Brain microvascular endothelial cell (primary cell): ENCODE measurements around the gene ATP6V0E1.
"Not testable (repeated sequence)": the region's sequence is repeated elsewhere in the genome, so short reads cannot be mapped to it uniquely, and the experiment has no call there.

ENCODE experiments used
- DNase-seq: peaks from one replicate; pipeline ENCODE4 v3.0.0-alpha.2; 2020
- H3K27ac ChIP-seq: fragments of 250-450 bp; sonication (Bioruptor Pico); 2 replicates; pipeline ENCODE4 v1.5.1; 2020; ENCODE audit warnings: mild to moderate bottlenecking, moderate library complexity
- H3K27me3 ChIP-seq: fragments of 250-450 bp; sonication (Bioruptor Pico); replicated peaks from 2 replicates; pipeline ENCODE4 v1.5.1; 2020; ENCODE audit warnings: mild to moderate bottlenecking
- H3K36me3 ChIP-seq: fragments of 250-450 bp; sonication (Bioruptor Pico); replicated peaks from 2 replicates; pipeline ENCODE4 v1.5.1; 2020; ENCODE audit warnings: mild to moderate bottlenecking
- H3K4me3 ChIP-seq: 2 replicates; pipeline ENCODE4 v1.5.1; 2011; ENCODE audit warnings: low read depth, mild to moderate bottlenecking, control low read depth, low read length, moderate library complexity
- in situ Hi-C: cut with HindIII; loops from 2 replicates; pipeline ENCODE4 v1.10.0; 2017; ENCODE audit warnings: low sequenced_read_pairs, low pct_ligation_motif_present
- TF ChIP-seq, protein P1 (sequence below): IDR thresholded peaks from 2 replicates; pipeline ENCODE4 v1.5.1; 2011; ENCODE audit warnings: low read depth, mild to moderate bottlenecking, moderate library complexity, low read length, control low read depth, inconsistent platforms; ENCODE audit errors: missing control alignments

The ATP6V0E1 gene

DNA sequence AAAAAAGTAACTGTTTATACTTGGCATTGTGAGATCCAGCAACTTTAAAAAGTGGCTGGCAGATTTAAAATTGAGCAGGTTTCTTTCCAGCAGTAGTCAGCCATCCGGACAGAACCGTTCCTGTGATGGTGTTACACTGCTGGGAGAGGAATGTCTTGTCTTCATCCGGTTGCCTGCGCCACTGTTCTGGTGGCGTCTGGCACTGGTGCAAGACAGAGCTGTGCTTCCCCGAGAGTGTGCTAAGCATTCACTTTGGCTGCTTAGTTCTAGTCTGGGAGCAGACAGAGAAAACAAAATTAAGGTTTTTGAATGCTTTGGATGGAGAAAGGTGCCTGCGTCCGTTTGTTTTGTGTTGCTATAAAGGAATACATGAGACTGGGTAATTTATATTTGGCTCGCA, 37.1 kb downstream of the ATP6V0E1 start:
- no peak overlapping the region for H3K27ac ChIP-seq
- DNase-seq, result no peak
- TF ChIP-seq, protein P1, sequence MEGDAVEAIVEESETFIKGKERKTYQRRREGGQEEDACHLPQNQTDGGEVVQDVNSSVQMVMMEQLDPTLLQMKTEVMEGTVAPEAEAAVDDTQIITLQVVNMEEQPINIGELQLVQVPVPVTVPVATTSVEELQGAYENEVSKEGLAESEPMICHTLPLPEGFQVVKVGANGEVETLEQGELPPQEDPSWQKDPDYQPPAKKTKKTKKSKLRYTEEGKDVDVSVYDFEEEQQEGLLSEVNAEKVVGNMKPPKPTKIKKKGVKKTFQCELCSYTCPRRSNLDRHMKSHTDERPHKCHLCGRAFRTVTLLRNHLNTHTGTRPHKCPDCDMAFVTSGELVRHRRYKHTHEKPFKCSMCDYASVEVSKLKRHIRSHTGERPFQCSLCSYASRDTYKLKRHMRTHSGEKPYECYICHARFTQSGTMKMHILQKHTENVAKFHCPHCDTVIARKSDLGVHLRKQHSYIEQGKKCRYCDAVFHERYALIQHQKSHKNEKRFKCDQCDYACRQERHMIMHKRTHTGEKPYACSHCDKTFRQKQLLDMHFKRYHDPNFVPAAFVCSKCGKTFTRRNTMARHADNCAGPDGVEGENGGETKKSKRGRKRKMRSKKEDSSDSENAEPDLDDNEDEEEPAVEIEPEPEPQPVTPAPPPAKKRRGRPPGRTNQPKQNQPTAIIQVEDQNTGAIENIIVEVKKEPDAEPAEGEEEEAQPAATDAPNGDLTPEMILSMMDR, result no peak

DNA sequence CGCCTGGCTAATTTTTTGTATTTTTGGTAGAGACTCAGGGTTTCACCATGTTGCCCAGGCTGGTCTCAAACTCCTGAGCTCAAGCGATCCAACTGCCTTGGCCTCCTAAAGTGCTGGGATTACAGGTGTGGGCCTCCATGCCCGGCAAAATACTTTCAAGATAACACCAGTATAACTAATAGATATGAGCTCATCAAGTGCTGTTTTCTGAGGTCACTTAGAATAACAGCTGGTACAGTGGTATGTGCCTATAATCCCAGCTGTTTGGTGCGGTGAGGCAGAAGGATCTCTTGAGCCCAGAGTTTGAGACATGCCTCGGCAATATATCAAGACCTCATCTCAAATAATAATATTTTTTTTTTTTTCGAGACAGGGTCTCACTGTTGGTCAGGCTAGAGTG, 42.1 kb downstream of the ATP6V0E1 start:
- TF ChIP-seq, protein P1, result no peak
- Histone ChIP-seq H3K27ac (no peak overlapping the region), H3K4me3 (no peak overlapping the region), H3K27me3 (no peaks in the 10 kb centered on the region), H3K36me3 (peaks cover 9% of the 10 kb centered on the region)
- in situ Hi-C loops, result no loop called here
- no peak for DNase-seq

More for the DNA sequence above, 37.1 kb downstream of the ATP6V0E1 start:
- Histone ChIP-seq H3K36me3 (peaks cover 13% of the 10 kb centered on the region), H3K4me3 (no peak overlapping the region), H3K27me3 (no peaks in the 10 kb centered on the region)
- in situ Hi-C loops, result no loop called here

DNA sequence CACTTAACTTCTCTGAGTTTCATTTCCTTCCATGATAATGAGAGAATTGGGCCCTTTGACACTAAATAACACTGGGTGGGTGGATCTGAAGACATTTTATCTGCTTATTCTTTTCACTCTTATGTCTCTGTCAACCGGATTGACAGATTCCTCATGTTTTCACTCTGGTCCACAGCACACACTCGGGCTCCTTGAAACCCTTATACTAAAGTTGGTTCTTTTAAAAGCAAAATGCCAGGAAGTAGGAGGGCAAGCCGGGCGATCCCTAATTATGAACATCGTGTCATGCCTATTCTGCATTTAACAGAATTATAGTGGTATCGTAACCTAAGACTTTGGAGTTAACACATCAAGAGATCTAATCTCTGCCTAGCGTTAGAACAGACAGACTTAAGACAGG, 44.3 kb downstream of the ATP6V0E1 start:
- DNase-seq, result no peak

DNA sequence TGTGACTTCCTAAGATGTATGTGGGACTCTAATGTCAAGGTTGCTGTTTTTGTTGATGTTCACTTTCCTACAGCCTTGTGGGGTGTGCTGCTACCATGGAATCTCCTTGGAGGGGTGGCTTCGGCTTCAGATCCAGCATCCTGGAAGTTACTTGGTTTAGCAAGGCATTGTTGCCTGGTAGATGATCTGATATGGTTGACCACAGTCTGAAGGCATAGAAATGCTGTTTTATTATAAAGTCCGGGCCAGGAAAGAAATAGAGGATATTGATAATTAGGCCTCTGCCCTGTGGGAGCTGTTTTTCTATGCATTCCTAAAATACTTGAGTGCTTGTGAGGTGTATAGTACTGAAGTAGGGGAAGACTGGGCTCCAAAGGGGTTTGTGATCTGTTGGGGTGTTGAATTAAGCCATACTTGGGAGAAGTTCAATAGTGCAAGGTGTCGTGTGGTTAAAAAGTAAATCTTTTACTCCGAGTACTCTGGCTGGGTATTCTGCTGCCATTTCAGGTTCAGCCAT, 45.3 kb downstream of the ATP6V0E1 start:
- Histone ChIP-seq H3K4me3 (no peak overlapping the region), H3K27ac (no peak overlapping the region), H3K36me3 (no peaks in the 10 kb centered on the region), H3K27me3 (no peaks in the 10 kb centered on the region)
- in situ Hi-C loops, result no loop called here
- TF ChIP-seq, protein P1, result no peak
- no peak for DNase-seq

More for the DNA sequence above, 44.3 kb downstream of the ATP6V0E1 start:
- Histone ChIP-seq H3K27me3 (no peaks in the 10 kb centered on the region), H3K27ac (no peak overlapping the region), H3K4me3 (no peak overlapping the region), H3K36me3 (no peaks in the 10 kb centered on the region)
- TF ChIP-seq, protein P1, result no peak
- in situ Hi-C loops, result no loop called here

DNA sequence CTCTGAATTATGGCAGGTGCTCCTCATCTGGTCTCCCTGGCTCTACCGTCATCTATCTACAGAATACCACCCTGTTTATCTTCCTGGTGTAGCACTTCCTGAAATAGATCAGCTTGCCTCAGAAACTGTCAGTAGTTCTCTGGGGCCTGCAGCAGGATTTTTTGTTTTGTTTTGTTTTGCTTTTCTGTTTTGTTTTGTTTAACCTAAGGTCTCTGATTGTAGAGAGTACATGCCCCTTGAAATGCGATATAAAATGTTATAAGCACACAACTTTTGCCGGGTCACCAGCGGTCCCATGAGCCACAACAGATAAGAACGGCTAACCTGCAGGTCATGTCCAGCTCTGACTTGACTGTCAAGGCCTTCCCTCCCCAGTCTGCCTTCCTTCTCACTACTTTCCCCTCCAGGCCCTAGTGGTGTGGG, 45.9 kb downstream of the ATP6V0E1 start:
- TF ChIP-seq, protein P1, result no peak
- in situ Hi-C loops, result no loop called here
- H3K36me3 ChIP-seq, result peaks cover 3% of the 10 kb centered on the region
- H3K27ac ChIP-seq, result no peak overlapping the region
- no peak for DNase-seq
- no peak overlapping the region for H3K4me3 ChIP-seq
- no peaks in the 10 kb centered on the region for H3K27me3 ChIP-seq

DNA sequence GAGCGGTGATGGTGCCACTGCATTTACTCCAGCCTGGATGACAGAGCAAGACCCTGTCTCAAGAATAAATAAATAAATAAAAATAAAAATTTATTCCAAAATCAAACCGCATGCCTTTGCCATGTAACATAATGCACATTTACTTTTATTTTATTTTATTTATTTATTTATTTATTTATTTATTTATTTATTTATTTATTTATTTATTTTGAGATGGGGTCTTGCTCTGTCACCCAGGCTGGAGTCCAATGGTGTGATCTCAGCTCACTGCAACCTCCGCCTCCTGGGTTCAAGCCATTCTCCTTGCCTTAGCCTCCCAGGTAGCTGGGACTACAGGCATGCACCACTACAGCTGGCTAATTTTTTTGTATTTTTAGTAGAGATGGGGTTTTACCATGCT, 48.5 kb downstream of the ATP6V0E1 start:
- peaks cover 11% of the 10 kb centered on the region for H3K36me3 ChIP-seq
- H3K4me3 ChIP-seq, H3K27me3 ChIP-seq, in situ Hi-C loops, DNase-seq, H3K27ac ChIP-seq: not testable (repeated sequence)
